Stomach (tissue), 9 donors: Measurements from ENCODE around the gene PDE4D. TPM values are rescaled to one million over a fixed set of nuclear protein-coding genes. Genes with fewer than 3 reads are reported as not detected.

Experiments used
- DNase-seq, 2 donors: peaks; one replicate each; pipeline versions ENCODE4 v3.0.0 to v3.0.0-alpha.2; 2013 to 2019
- H3K27ac ChIP-seq, 5 donors: fragments of 200-600 bp in 4 of 5; sonication (generic) in 4 of 5; one replicate each; pipeline ENCODE4 v1.5.1; 2013 to 2019; ENCODE audit warnings: mild to moderate bottlenecking in 1 of 5, moderate library complexity in 1 of 5
- H3K27me3 ChIP-seq, 3 donors: fragments of 200-600 bp; sonication (generic); one replicate each; pipeline ENCODE4 v1.5.1; 2017 to 2019; ENCODE audit warnings: mixed run types in 1 of 3
- H3K36me3 ChIP-seq, 4 donors: fragments of 200-600 bp; sonication (generic); 1 replicate in 3 of 4; 2 replicates in 1 of 4; pipeline ENCODE4 v1.5.1; 2016 to 2019
- H3K4me1 ChIP-seq, 4 donors: fragments of 200-600 bp; sonication (generic); one replicate each; pipeline ENCODE4 v1.5.1; 2016 to 2019
- H3K4me3 ChIP-seq, 4 donors: fragments of 200-600 bp; sonication (generic) in 3 of 4; one replicate each; pipeline ENCODE4 v1.5.1; 2016 to 2019; ENCODE audit warnings: mild to moderate bottlenecking in 1 of 4
- H3K9me3 ChIP-seq, 4 donors: fragments of 200-600 bp; sonication (generic); one replicate each; pipeline ENCODE4 v1.5.1; 2016 to 2019
- CTCF ChIP-seq, 7 experiments: fragments of 450-650 bp in 4 of 7; fragments of 200-600 bp in 3 of 7; sonication (generic) in 3 of 7; IDR thresholded peaks; one replicate each; pipeline ENCODE4 v1.5.1; 2016 to 2019; ENCODE audit warnings: antibody characterized with exemption in 7 of 7, control low read depth in 2 of 7, mild to moderate bottlenecking in 1 of 7
- EP300 ChIP-seq: sonication (generic); formaldehyde crosslinking; IDR thresholded peaks from one replicate; pipeline ENCODE4 v1.6.1; 2017; ENCODE audit warnings: antibody characterized with exemption
- POLR2A ChIP-seq, 4 donors: fragments of 450-650 bp; IDR thresholded peaks; one replicate each; pipeline ENCODE4 v1.6.1; 2016; ENCODE audit warnings: antibody characterized with exemption in 4 of 4, control low read depth in 2 of 4, mild to moderate bottlenecking in 1 of 4, moderate library complexity in 1 of 4
- POLR2AphosphoS5 ChIP-seq, 3 donors: sonication (generic); formaldehyde crosslinking; IDR thresholded peaks; one replicate each; pipeline ENCODE4 v1.6.1; 2016; ENCODE audit warnings: antibody characterized with exemption in 3 of 3
- WGBS, 5 donors: extraction: QIAGEN DNeasy Blood & Tissue Kit in 3 of 5; methylation state at CpG; one replicate each; pipeline versions ENCODE4 v1.1.5 to v1.1.7; 2013 to 2018; 5-methylcytosine and 5-hydroxymethylcytosine counted together
- intact Hi-C: fragments of 100-400 bp; cut with DNase I; formaldehyde crosslinking; loops from one replicate; pipeline ENCODE4 v1.15.1; 2023; ENCODE audit warnings: low total_unique reads
- polyA plus RNA-seq, 3 donors: library from polyadenylated mRNA; stranded (reverse); fragments of 200-250 nt; gene quantifications; one replicate each; pipeline ENCODE4 v1.2.3, GENCODE V29; 2013
- total RNA-seq, 5 donors: library from RNA; depleted of rRNA; stranded (reverse); fragments of >200 nt; gene quantifications; one replicate each; pipeline versions ENCODE4 v1.1.0 to v1.2.3, GENCODE V29; 2014 to 2016
- donor health status: healthy with polysubstance abuse.
- donor health status: Bipolar disorder and iron deficiency.
- donor health status: healthy.

Gene PDE4D
- total and polyA plus RNA-seq, 8 donors: 3.1 to 147 (median 97.3) TPM

- H3K4me3 ChIP-seq: no peak overlapping the region
- no peaks in the 10 kb centered on the region for H3K27me3 ChIP-seq
- no peaks in the 10 kb centered on the region for H3K9me3 ChIP-seq
- no peak for TF ChIP-seq CTCF (IDR thresholded peaks at IDR 0.05)
- DNase-seq: no peak
- intact Hi-C loops: no loop called here
- H3K27ac ChIP-seq: no peak overlapping the region
- H3K36me3 ChIP-seq: no peaks in the 10 kb centered on the region
- H3K4me1 ChIP-seq: peaks cover 0 to 12% (median 0%) of the 10 kb centered on the region in 4 donors
Observed at GRCh38 chr5:59423021-59423420, 470.5 kb downstream of the PDE4D start.

DNA sequence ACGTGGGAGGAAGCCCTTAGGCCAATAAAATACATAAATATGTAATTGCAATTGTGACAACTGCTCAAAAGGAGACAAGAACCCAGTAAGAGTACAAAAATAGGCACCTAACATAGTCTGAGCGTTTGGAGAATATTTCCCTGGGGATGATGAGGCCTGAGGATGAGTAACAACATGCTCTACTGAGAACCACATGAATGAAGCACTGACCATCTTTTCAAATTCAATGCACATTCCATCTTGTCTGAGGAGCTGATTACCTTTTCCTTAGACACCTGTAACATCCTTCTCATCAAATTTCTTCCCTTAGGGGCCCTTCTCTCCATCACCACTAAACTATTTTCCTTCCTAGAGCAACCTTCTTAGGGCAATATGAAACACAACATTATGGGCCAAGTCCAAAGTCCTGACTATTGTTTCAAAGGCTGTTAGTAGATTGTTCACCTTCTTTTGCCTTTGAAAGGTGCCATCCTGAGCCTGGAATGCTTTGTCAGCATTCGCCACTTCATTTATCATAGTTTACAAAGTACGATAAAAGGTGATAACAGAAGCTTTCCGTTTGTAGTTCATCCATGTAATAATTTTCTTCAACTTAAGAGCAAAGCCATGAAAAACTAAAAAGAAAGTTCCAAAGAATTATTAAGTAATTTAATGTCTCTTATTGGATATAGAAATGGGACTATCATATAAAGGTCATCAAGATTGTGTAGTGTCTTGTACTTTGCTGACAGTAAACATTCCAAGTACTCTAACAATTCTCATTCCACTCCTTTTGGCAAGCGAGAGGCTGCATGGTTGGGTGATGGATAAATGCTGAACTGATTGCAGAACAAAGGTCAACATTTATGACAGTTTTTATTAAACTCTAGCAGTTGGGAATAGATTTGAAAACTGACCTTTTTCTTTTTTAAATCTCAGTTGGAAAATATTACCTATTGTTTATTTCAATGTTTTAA lies 471.3 kb downstream of the PDE4D start:
- Histone ChIP-seq H3K36me3 (no peaks in the 10 kb centered on the region), H3K9me3 (no peaks in the 10 kb centered on the region), H3K4me1 (peaks cover 0 to 12% (median 0%) of the 10 kb centered on the region in 4 donors), H3K27me3 (no peaks in the 10 kb centered on the region), H3K27ac (no peak overlapping the region), H3K4me3 (no peak overlapping the region)
- 60 to 69% (median 65%) methylated on average over 6 of the region's 6 CpGs for WGBS, 5 donors
- no peak for TF ChIP-seq EP300
- no peak for TF ChIP-seq POLR2AphosphoS5 (IDR thresholded peaks at IDR 0.05)
- TF ChIP-seq CTCF (IDR thresholded peaks at IDR 0.05): no peak
- no peak for TF ChIP-seq POLR2A (IDR thresholded peaks at IDR 0.05)
- intact Hi-C loops: no loop called here
- peak in 1 of 2 donors; percentile 13 for DNase-seq

DNA sequence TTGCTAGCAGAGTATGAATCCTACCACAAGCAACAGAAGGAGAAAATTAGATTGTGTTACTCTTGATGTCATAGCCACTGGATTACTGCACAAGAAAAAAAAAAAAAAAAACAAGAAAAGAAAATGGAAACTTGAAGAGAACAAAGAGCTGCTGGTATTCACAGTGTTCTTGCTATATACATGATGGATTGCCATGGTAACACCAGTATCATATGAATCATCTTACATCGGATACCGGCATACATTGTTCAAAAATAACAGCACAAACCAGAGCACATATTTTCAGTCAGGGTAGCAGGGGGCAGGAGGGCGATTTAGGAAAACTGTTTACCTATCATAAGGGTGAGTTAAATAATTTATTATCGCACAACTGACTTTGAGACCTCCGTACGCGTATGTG lies 472.9 kb downstream of the PDE4D start:
- H3K36me3 ChIP-seq: no peaks in the 10 kb centered on the region
- intact Hi-C loops: no loop called here
- no peak for DNase-seq
- WGBS, 5 donors: 88 to 96% (median 94%) methylated on average over 7 of the region's 7 CpGs
- no peaks in the 10 kb centered on the region for H3K9me3 ChIP-seq
- no peak overlapping the region for H3K27ac ChIP-seq
- H3K4me3 ChIP-seq: no peak overlapping the region
- H3K4me1 ChIP-seq: peaks cover 0 to 19% (median 0%) of the 10 kb centered on the region in 4 donors
- H3K27me3 ChIP-seq: no peaks in the 10 kb centered on the region
- TF ChIP-seq EP300 (no peak), POLR2AphosphoS5 (IDR thresholded peaks at IDR 0.05) (no peak), CTCF (IDR thresholded peaks at IDR 0.05) (no peak), POLR2A (IDR thresholded peaks at IDR 0.05) (no peak)

GRCh38 chr5:59418808-59419207 lies 474.7 kb downstream of the PDE4D start:
- 35 to 64% (median 58%) methylated on average over 1 of the region's 1 CpG for WGBS, 5 donors
- H3K9me3 ChIP-seq: no peaks in the 10 kb centered on the region
- H3K4me1 ChIP-seq: peaks cover 0 to 19% (median 0%) of the 10 kb centered on the region in 4 donors
- H3K4me3 ChIP-seq: no peak overlapping the region
- intact Hi-C loops: no loop called here
- H3K27me3 ChIP-seq: no peaks in the 10 kb centered on the region
- TF ChIP-seq EP300 (no peak), CTCF (IDR thresholded peaks at IDR 0.05) (no peak), POLR2A (IDR thresholded peaks at IDR 0.05) (no peak), POLR2AphosphoS5 (IDR thresholded peaks at IDR 0.05) (no peak)
- no peak overlapping the region for H3K27ac ChIP-seq
- no peaks in the 10 kb centered on the region for H3K36me3 ChIP-seq
- DNase-seq: no peak
